SK-N-SH (cell line): Measurements from ENCODE around the gene VPS16. TPM values are rescaled to one million over a fixed set of nuclear protein-coding genes. Genes with fewer than 3 reads are reported as not detected.

Experiments used
- CTCF ChIA-PET: fragments of 300-600, 350-600 bp; formaldehyde crosslinking; extraction: SDS; loops from one replicate; lab custom pipeline; 2021; lab: Yijun Ruan, JAX
- POLR2A ChIA-PET: fragments of 350-600 bp; sonication (Branson Sonifier 250); formaldehyde crosslinking; extraction: SDS; loops from one replicate; lab custom pipeline; 2020; ENCODE audit warnings: antibody characterized with exemption, inconsistent platforms; lab: Yijun Ruan, JAX
- DNase-seq: peaks from one replicate; pipeline ENCODE4 v3.0.0; 2012
- H2AFZ ChIP-seq: fragments of 200-600 bp; sonication (generic); 2 replicates; pipeline ENCODE4 v1.8.1; 2016; ENCODE audit warnings: antibody characterized with exemption, mild to moderate bottlenecking, low read depth
- H3F3A ChIP-seq: fragments of 200-600 bp; sonication (generic); replicated peaks from 2 replicates; pipeline ENCODE3; 2016; ENCODE audit warnings: antibody characterized with exemption, mild to moderate bottlenecking; ENCODE audit not compliant: insufficient read depth
- H3K27ac ChIP-seq, 2 experiments: fragments of 200-500 bp in 1 of 2; fragments of 200-600 bp in 1 of 2; sonication (Bioruptor generic) in 1 of 2; sonication (generic), shearing (Covaris generic) in 1 of 2; 2 replicates each; pipeline versions ENCODE4 v1.5.1 to v1.6.1; 2014 to 2016; ENCODE audit warnings: low read depth in 2 of 2, inconsistent platforms in 1 of 2, low read length in 1 of 2, mild to moderate bottlenecking in 1 of 2, mixed read lengths in 1 of 2
- H3K27me3 ChIP-seq: fragments of 200-600 bp; sonication (generic), shearing (Covaris generic); 2 replicates; pipeline ENCODE4 v1.6.1; 2016; ENCODE audit warnings: mixed run types; ENCODE audit not compliant: insufficient read depth
- H3K36me3 ChIP-seq, 2 experiments: fragments of 200-500 bp in 1 of 2; fragments of 200-600 bp in 1 of 2; sonication (Bioruptor generic) in 1 of 2; sonication (generic) in 1 of 2; replicated peaks in 1 of 2; 2 replicates each; pipeline versions ENCODE3 to v1.5.1; 2014 to 2016; ENCODE audit warnings: low read length in 1 of 2, mild to moderate bottlenecking in 1 of 2; ENCODE audit not compliant: insufficient read depth in 2 of 2, control insufficient read depth in 1 of 2
- H3K4me1 ChIP-seq, 2 experiments: fragments of 200-500 bp in 1 of 2; fragments of 200-600 bp in 1 of 2; sonication (Bioruptor generic) in 1 of 2; sonication (generic), shearing (Covaris generic) in 1 of 2; 2 replicates each; pipeline versions ENCODE4 v1.5.1 to v1.6.1; 2014 to 2016; ENCODE audit warnings: low read depth in 1 of 2, low read length in 1 of 2, mixed run types in 1 of 2; ENCODE audit not compliant: insufficient read depth in 2 of 2, control insufficient read depth in 1 of 2
- H3K4me2 ChIP-seq: fragments of 200-600 bp; sonication (generic), shearing (Covaris generic); 2 replicates; pipeline ENCODE4 v1.6.1; 2017; ENCODE audit warnings: mixed run types
- H3K4me3 ChIP-seq, 2 experiments: fragments of 200-500 bp in 1 of 2; fragments of 200-600 bp in 1 of 2; sonication (Bioruptor generic) in 1 of 2; sonication (generic), shearing (Covaris generic) in 1 of 2; 2 replicates each; pipeline versions ENCODE4 v1.5.1 to v1.8.1; 2014 to 2016; ENCODE audit warnings: low read depth in 2 of 2, inconsistent platforms in 1 of 2, low read length in 1 of 2, mild to moderate bottlenecking in 1 of 2, mixed read lengths in 1 of 2, moderate library complexity in 1 of 2
- H3K79me2 ChIP-seq: fragments of 200-600 bp; sonication (generic); 2 replicates; pipeline ENCODE4 v1.8.1; 2017; ENCODE audit warnings: mild to moderate bottlenecking; ENCODE audit not compliant: insufficient read depth
- H3K9ac ChIP-seq: fragments of 200-600 bp; sonication (generic); 2 replicates; pipeline ENCODE4 v1.6.1; 2017; ENCODE audit warnings: mixed run types
- H3K9me2 ChIP-seq: fragments of 200-600 bp; sonication (generic); 2 replicates; pipeline ENCODE4 v1.6.1; 2017; ENCODE audit warnings: mixed run types
- H3K9me3 ChIP-seq: fragments of 200-600 bp; sonication (generic); 2 replicates; pipeline ENCODE4 v1.6.1; 2017; ENCODE audit warnings: mixed run types, mild to moderate bottlenecking, moderate library complexity
- H4K20me1 ChIP-seq: fragments of 200-600 bp; sonication (generic); 2 replicates; pipeline ENCODE4 v1.6.1; 2017; ENCODE audit warnings: mild to moderate bottlenecking, mixed run types; ENCODE audit not compliant: insufficient read depth
- CHD2 ChIP-seq: fragments of 150-350 bp; IDR thresholded peaks from 2 replicates; pipeline ENCODE4 v1.6.1; 2018; ENCODE audit warnings: low read length; ENCODE audit not compliant: partially characterized antibody
- EP300 ChIP-seq, 2 experiments: IDR thresholded peaks; 2 replicates each; pipeline versions ENCODE4 v1.4.0 to v1.6.1; 2012; ENCODE audit warnings: borderline replicate concordance in 1 of 2, low read depth in 1 of 2, low read length in 1 of 2
- FOSL2 ChIP-seq: IDR thresholded peaks from 2 replicates; pipeline ENCODE4 v1.4.0; 2012; ENCODE audit warnings: low read depth, mild to moderate bottlenecking, moderate library complexity, borderline replicate concordance
- FOXJ3 ChIP-seq: sonication (generic); formaldehyde crosslinking; IDR thresholded peaks from 2 replicates; pipeline ENCODE4 v1.5.1; 2020; ENCODE audit warnings: mild to moderate bottlenecking, missing genetic modification reagents
- FOXM1 ChIP-seq: IDR thresholded peaks from 2 replicates; pipeline ENCODE4 v1.4.0; 2012; ENCODE audit warnings: low read depth, mild to moderate bottlenecking
- GABPA ChIP-seq: IDR thresholded peaks from 2 replicates; pipeline ENCODE4 v1.4.0; 2012; ENCODE audit warnings: low read depth, mild to moderate bottlenecking
- GATA2 ChIP-seq: sonication (generic); formaldehyde crosslinking; IDR thresholded peaks from 2 replicates; pipeline ENCODE4 v1.5.0; 2020; ENCODE audit warnings: mild to moderate bottlenecking, missing genetic modification reagents
- JUND ChIP-seq: IDR thresholded peaks from 2 replicates; pipeline ENCODE4 v1.4.0; 2012
- MEF2A ChIP-seq: IDR thresholded peaks from 2 replicates; pipeline ENCODE4 v1.4.0; 2012; ENCODE audit warnings: low read depth, borderline replicate concordance
- NFIC ChIP-seq: IDR thresholded peaks from 2 replicates; pipeline ENCODE4 v1.4.0; 2012; ENCODE audit warnings: borderline replicate concordance
- RCOR1 ChIP-seq: fragments of 150-350 bp; IDR thresholded peaks from 2 replicates; pipeline ENCODE4 v1.6.1; 2017; ENCODE audit warnings: antibody characterized with exemption, low read length
- RFX5 ChIP-seq: IDR thresholded peaks from 2 replicates; pipeline ENCODE4 v1.6.1; 2012; ENCODE audit warnings: mild to moderate bottlenecking, improper control_type of control experiment, low read length
- SIN3A ChIP-seq: IDR thresholded peaks from 2 replicates; pipeline ENCODE4 v1.6.1; 2012; ENCODE audit warnings: low read depth, mild to moderate bottlenecking, low read length, moderate library complexity, borderline replicate concordance
- SMC3 ChIP-seq: IDR thresholded peaks from 2 replicates; pipeline ENCODE4 v1.6.1; 2012; ENCODE audit warnings: low read depth, low read length, improper control_type of control experiment
- TAF1 ChIP-seq: IDR thresholded peaks from 2 replicates; pipeline ENCODE4 v1.6.1; 2012; ENCODE audit warnings: low read depth, mild to moderate bottlenecking, low read length, moderate library complexity, borderline replicate concordance
- TCF12 ChIP-seq: IDR thresholded peaks from 2 replicates; pipeline ENCODE4 v1.4.0; 2012
- YY1 ChIP-seq: IDR thresholded peaks from 2 replicates; pipeline ENCODE4 v1.4.0; 2012; ENCODE audit warnings: low read depth, mild to moderate bottlenecking
- WGBS: methylation state at CpG from one replicate; pipeline ENCODE4 v1.1.6; 2017; ENCODE audit warnings: low lambda C conversion rate; 5-methylcytosine and 5-hydroxymethylcytosine counted together
- polyA plus RNA-seq, 3 experiments: library from polyadenylated mRNA; depleted of rRNA; stranded (reverse); fragments of >200 nt; gene quantifications; 2 replicates each; pipeline ENCODE4 v1.2.3, GENCODE V29; 2012
- TF ChIP-seq, protein P1 (sequence below): fragments of 150-350 bp; IDR thresholded peaks from 2 replicates; pipeline ENCODE4 v1.6.1; 2017; ENCODE audit warnings: antibody characterized with exemption, low read length, low read depth, borderline replicate concordance
- TF ChIP-seq, protein P2 (sequence below): fragments of 200-600 bp; sonication (generic); IDR thresholded peaks from 2 replicates; pipeline ENCODE4 v1.6.1; 2017; ENCODE audit warnings: antibody characterized with exemption, mild to moderate bottlenecking, moderate library complexity
- TF ChIP-seq, protein P3 (sequence below): IDR thresholded peaks from 2 replicates; pipeline ENCODE4 v1.6.1; 2012; ENCODE audit warnings: mild to moderate bottlenecking, low read depth, low read length, moderate library complexity
- TF ChIP-seq, protein P4 (sequence below): IDR thresholded peaks from 2 replicates; pipeline ENCODE4 v1.4.0; 2012; ENCODE audit warnings: low read depth

The VPS16 gene
- polyA plus RNA-seq, 1 of the 3 experiments (the other 2 are of a cell fraction): 62.0 TPM

DNA sequence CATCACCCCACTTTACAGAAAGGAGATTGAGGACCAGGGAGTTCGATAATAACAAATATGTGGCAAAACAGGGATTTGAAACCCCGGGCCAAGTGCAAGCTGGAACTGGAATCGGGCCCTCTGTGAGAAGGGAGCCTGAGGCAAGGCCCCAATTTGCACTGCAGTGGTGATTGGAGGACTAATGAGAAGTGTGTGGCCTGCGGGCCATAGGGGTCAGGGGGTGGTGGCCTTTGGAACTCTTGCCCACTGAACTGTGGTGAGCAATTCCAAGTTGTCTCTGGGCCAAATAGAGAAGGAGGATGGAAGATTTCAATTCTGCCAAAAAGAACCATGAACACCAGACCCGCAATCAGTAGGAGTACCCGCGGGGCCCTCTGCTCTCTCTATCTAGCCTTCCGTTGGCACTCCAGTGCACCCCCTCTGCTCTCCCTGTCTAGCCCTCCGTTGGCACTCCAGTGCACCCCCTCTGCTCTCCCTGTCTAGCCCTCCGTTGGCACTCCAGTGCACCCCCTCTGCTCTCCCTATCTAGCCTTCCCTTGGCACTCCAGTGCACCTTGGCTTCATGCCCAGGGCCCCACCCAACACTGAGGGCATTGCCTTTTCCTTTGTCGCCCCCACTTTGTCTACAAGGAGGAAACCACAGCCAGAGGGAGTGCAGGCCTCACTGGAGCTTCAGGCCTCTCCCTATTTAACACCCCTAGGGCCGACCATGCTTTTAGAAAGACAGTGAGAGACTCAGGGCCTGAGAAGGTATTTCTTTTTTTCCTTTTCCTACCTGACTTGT lies 26.7 kb downstream of the VPS16 start:
- no peak overlapping the region for H2AFZ ChIP-seq
- 88% methylated on average over 12 of the region's 12 CpGs for WGBS

DNA sequence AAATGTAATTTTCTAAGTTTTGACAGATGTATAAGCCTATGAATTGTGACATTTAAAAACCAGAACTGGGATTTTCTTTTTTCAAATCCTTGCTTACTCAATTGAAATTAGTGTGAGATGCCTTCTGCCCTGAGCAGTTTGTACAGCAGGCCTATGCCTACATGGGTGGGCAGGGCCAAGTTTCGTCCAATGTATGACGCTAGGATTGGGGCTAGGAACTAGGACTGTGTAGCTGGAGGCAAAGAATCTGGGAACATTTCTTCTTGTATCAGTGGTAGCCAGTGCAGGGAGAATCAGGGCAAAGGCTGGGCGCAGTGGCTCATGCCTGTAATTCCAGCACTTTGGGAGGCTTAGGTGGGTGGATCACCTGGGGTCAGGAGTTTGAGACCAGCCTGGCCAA lies 28.8 kb downstream of the VPS16 start:
- H3K9me2 ChIP-seq: no peaks in the 10 kb centered on the region
- no peak overlapping the region for H3K27ac ChIP-seq
- H3K4me1 ChIP-seq: peaks cover 5 to 15% of the 10 kb centered on the region in 2 experiments; a peak in 3 of 4 replicates
- H3K36me3 ChIP-seq: peaks cover 0 to 20% of the 10 kb centered on the region in 2 experiments
- no peaks in the 10 kb centered on the region for H4K20me1 ChIP-seq
- no peak overlapping the region for H2AFZ ChIP-seq
- POLR2A ChIA-PET: no interaction called here
- no peaks in the 10 kb centered on the region for H3K9me3 ChIP-seq
- WGBS: 98% methylated on average over 3 of the region's 3 CpGs
- CTCF ChIA-PET: no interaction called here
- no peak overlapping the region for H3K9ac ChIP-seq
- peaks cover 20% of the 10 kb centered on the region for H3F3A ChIP-seq
- H3K79me2 ChIP-seq: peaks cover 8% of the 10 kb centered on the region
- no peak overlapping the region for H3K4me2 ChIP-seq
- H3K27me3 ChIP-seq: no peaks in the 10 kb centered on the region
- no peak overlapping the region for H3K4me3 ChIP-seq
- TF ChIP-seq SIN3A (no peak), FOXM1 (no peak), TCF12 (no peak), FOXJ3 (CRISPR knock-in tag) (no peak), YY1 (no peak), SMC3 (no peak), JUND (no peak), EP300 (IDR thresholded peaks at IDR 0.05; ENCODE audit: borderline replicate concordance in 1 of 2, low read depth in 1 of 2, low read length in 1 of 2) (no peak), CHD2 (no peak), GATA2 (no peak), RFX5 (no peak)
- TF ChIP-seq, protein P1, sequence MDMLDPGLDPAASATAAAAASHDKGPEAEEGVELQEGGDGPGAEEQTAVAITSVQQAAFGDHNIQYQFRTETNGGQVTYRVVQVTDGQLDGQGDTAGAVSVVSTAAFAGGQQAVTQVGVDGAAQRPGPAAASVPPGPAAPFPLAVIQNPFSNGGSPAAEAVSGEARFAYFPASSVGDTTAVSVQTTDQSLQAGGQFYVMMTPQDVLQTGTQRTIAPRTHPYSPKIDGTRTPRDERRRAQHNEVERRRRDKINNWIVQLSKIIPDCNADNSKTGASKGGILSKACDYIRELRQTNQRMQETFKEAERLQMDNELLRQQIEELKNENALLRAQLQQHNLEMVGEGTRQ: no peak
- TF ChIP-seq, protein P2, sequence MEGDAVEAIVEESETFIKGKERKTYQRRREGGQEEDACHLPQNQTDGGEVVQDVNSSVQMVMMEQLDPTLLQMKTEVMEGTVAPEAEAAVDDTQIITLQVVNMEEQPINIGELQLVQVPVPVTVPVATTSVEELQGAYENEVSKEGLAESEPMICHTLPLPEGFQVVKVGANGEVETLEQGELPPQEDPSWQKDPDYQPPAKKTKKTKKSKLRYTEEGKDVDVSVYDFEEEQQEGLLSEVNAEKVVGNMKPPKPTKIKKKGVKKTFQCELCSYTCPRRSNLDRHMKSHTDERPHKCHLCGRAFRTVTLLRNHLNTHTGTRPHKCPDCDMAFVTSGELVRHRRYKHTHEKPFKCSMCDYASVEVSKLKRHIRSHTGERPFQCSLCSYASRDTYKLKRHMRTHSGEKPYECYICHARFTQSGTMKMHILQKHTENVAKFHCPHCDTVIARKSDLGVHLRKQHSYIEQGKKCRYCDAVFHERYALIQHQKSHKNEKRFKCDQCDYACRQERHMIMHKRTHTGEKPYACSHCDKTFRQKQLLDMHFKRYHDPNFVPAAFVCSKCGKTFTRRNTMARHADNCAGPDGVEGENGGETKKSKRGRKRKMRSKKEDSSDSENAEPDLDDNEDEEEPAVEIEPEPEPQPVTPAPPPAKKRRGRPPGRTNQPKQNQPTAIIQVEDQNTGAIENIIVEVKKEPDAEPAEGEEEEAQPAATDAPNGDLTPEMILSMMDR: no peak
- DNase-seq: no peak

More for the DNA sequence above, 26.7 kb downstream of the VPS16 start:
- H3K36me3 ChIP-seq: peaks cover 0 to 33% of the 10 kb centered on the region in 2 experiments
- no peaks in the 10 kb centered on the region for H4K20me1 ChIP-seq
- H3K4me1 ChIP-seq: peaks cover 0 to 15% of the 10 kb centered on the region in 2 experiments; a peak in 3 of 4 replicates
- TF ChIP-seq TAF1 (no peak), RCOR1 (no peak), MEF2A (no peak), GABPA (no peak), FOXJ3 (CRISPR knock-in tag) (no peak), NFIC (no peak), YY1 (no peak), TCF12 (no peak), FOSL2 (no peak)
- TF ChIP-seq, protein P3, sequence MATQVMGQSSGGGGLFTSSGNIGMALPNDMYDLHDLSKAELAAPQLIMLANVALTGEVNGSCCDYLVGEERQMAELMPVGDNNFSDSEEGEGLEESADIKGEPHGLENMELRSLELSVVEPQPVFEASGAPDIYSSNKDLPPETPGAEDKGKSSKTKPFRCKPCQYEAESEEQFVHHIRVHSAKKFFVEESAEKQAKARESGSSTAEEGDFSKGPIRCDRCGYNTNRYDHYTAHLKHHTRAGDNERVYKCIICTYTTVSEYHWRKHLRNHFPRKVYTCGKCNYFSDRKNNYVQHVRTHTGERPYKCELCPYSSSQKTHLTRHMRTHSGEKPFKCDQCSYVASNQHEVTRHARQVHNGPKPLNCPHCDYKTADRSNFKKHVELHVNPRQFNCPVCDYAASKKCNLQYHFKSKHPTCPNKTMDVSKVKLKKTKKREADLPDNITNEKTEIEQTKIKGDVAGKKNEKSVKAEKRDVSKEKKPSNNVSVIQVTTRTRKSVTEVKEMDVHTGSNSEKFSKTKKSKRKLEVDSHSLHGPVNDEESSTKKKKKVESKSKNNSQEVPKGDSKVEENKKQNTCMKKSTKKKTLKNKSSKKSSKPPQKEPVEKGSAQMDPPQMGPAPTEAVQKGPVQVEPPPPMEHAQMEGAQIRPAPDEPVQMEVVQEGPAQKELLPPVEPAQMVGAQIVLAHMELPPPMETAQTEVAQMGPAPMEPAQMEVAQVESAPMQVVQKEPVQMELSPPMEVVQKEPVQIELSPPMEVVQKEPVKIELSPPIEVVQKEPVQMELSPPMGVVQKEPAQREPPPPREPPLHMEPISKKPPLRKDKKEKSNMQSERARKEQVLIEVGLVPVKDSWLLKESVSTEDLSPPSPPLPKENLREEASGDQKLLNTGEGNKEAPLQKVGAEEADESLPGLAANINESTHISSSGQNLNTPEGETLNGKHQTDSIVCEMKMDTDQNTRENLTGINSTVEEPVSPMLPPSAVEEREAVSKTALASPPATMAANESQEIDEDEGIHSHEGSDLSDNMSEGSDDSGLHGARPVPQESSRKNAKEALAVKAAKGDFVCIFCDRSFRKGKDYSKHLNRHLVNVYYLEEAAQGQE: no peak
- TF ChIP-seq, protein P4, sequence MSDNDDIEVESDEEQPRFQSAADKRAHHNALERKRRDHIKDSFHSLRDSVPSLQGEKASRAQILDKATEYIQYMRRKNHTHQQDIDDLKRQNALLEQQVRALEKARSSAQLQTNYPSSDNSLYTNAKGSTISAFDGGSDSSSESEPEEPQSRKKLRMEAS: no peak
- no peaks in the 10 kb centered on the region for H3K79me2 ChIP-seq
- no peaks in the 10 kb centered on the region for H3K9me3 ChIP-seq
- H3K4me3 ChIP-seq: no peak overlapping the region
- H3K9me2 ChIP-seq: no peaks in the 10 kb centered on the region
- H3F3A ChIP-seq: peaks cover 20% of the 10 kb centered on the region
- CTCF ChIA-PET: interaction anchor here (0.9 to 2.5 kb wide), 3 partner anchors 15 to 18 kb away, joined by 3 to 7 read pairs (median 3); no protein-coding TSS in a partner anchor
- DNase-seq: no peak
- no peaks in the 10 kb centered on the region for H3K27me3 ChIP-seq
- no peak overlapping the region for H3K9ac ChIP-seq
- no peak overlapping the region for H3K4me2 ChIP-seq
- no peak overlapping the region for H3K27ac ChIP-seq
- POLR2A ChIA-PET: no interaction called here
